HG03432 (cell line): ENCODE measurements around the gene CCND1.

Experiments
- ATAC-seq: cut with Tn5 transposase; IDR thresholded peaks from one replicate; pipeline ENCODE4 v1.9.1; 2021; ENCODE audit warnings: mild to moderate bottlenecking, moderate library complexity; ENCODE audit not compliant: unreplicated experiment

CCND1 gene

DNA sequence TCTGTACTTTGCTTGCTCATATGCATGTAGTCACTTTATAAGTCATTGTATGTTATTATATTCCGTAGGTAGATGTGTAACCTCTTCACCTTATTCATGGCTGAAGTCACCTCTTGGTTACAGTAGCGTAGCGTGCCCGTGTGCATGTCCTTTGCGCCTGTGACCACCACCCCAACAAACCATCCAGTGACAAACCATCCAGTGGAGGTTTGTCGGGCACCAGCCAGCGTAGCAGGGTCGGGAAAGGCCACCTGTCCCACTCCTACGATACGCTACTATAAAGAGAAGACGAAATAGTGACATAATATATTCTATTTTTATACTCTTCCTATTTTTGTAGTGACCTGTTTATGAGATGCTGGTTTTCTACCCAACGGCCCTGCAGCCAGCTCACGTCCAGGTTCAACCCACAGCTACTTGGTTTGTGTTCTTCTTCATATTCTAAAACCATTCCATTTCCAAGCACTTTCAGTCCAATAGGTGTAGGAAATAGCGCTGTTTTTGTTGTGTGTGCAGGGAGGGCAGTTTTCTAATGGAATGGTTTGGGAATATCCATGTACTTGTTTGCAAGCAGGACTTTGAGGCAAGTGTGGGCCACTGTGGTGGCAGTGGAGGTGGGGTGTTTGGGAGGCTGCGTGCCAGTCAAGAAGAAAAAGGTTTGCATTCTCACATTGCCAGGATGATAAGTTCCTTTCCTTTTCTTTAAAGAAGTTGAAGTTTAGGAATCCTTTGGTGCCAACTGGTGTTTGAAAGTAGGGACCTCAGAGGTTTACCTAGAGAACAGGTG, 11.1 kb downstream of the CCND1 start:
- no peak for ATAC-seq

DNA sequence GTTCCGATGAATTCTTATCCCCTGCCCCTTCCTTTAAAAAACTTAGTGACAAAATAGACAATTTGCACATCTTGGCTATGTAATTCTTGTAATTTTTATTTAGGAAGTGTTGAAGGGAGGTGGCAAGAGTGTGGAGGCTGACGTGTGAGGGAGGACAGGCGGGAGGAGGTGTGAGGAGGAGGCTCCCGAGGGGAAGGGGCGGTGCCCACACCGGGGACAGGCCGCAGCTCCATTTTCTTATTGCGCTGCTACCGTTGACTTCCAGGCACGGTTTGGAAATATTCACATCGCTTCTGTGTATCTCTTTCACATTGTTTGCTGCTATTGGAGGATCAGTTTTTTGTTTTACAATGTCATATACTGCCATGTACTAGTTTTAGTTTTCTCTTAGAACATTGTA, 12.0 kb downstream of the CCND1 start:
- no peak for ATAC-seq

DNA sequence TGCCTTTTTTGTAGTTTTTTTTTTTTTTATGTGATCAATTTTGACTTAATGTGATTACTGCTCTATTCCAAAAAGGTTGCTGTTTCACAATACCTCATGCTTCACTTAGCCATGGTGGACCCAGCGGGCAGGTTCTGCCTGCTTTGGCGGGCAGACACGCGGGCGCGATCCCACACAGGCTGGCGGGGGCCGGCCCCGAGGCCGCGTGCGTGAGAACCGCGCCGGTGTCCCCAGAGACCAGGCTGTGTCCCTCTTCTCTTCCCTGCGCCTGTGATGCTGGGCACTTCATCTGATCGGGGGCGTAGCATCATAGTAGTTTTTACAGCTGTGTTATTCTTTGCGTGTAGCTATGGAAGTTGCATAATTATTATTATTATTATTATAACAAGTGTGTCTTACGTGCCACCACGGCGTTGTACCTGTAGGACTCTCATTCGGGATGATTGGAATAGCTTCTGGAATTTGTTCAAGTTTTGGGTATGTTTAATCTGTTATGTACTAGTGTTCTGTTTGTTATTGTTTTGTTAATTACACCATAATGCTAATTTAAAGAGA, 12.5 kb downstream of the CCND1 start:
- no peak for ATAC-seq

DNA sequence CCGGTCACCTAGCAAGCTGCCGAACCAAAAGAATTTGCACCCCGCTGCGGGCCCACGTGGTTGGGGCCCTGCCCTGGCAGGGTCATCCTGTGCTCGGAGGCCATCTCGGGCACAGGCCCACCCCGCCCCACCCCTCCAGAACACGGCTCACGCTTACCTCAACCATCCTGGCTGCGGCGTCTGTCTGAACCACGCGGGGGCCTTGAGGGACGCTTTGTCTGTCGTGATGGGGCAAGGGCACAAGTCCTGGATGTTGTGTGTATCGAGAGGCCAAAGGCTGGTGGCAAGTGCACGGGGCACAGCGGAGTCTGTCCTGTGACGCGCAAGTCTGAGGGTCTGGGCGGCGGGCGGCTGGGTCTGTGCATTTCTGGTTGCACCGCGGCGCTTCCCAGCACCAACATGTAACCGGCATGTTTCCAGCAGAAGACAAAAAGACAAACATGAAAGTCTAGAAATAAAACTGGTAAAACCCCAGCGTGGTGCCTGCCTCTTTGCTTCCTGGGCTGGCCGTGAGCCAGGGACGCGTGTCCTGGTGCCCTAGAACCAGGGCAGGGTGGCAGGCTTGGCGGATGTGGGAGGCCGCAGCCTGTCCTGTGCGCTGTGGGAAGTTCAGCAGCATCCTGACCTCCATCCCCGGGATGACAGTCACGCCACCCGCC, 13.2 kb downstream of the CCND1 start:
- ATAC-seq = no peak

DNA sequence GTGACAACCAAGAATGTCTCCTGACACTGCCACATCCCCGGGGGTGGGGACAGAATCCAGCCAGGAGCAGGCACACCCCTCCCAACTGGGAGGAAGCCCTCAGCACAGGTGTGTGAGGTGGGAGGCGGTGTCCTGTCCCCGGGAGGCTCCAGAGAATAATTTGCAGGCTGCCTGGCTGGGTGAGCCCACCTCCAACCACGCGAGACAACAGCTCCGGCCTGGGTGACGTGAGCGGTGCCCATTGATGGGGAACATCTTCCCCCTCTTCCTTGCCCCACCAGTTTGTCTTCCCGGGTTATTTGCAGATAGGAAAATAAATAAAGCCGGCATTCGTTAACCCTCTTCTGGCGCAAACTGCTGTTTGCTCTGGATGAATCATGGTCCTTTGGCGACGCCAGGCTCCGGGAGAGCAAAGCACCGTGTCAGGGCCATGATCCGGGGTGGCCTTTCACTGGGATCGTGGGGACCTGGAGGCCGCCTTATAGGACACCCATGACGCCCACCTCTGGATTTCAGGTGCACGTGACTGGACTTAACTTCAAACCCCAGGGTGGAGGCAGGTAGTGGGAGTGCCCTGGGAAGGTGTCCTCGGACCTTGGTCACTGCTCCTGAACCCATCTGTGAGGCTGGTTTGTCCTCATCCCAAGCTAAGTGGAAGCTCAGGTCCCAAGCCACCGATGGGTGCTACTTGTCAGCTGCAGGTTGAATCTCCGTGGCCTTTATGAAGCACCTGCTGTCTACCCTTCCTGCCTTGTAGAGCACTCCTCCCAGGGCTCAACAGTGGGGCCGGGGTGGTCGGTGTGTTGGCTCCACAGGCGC, 13.9 kb downstream of the CCND1 start:
- ATAC-seq = no peak

DNA sequence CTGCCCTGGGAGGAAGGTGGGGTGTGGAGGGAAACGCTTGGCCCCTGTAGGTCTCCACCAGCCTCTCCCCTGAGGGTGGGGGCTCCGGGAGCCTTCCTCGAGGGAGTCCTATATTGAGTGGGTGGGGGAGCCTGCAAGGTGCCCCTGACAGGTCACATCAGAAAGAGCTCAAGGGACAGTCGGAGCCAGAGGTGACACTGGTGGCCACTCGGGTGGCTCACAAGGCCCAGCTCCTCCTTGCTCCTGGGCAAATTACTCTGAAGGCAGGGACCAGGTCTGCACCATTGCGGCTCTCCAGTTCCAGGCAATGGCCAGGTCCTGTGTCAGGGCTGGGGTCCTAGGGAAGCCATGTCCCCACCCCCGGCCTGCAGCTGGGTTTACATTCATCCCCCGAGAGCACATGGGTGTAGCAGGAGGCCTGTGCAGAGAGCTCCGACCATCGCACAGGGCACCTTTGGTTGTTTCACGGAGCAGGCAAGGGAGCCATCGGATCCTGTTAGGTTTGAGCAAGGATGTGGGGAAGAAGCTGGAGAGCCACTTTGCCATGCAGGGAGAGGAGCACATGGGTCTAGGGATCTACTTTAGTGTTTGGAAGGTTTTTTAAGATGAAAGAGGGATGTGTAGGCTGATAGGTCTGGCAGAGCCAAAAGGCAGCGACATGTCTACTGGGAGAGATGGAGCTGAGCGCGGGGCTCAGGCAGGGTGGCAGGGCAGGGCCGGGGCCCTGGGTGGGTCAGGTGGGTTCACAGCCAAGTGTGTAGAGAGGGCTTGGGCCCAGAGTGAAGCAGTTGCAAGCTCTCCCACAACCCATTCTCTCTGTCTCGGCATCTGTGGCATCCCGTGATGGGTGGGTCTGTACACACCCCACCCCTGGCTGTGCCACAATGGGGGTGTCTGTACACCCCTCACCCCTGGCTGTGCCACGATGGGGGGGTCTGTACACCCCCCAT, 14.8 kb downstream of the CCND1 start:
- ATAC-seq = no peak

DNA sequence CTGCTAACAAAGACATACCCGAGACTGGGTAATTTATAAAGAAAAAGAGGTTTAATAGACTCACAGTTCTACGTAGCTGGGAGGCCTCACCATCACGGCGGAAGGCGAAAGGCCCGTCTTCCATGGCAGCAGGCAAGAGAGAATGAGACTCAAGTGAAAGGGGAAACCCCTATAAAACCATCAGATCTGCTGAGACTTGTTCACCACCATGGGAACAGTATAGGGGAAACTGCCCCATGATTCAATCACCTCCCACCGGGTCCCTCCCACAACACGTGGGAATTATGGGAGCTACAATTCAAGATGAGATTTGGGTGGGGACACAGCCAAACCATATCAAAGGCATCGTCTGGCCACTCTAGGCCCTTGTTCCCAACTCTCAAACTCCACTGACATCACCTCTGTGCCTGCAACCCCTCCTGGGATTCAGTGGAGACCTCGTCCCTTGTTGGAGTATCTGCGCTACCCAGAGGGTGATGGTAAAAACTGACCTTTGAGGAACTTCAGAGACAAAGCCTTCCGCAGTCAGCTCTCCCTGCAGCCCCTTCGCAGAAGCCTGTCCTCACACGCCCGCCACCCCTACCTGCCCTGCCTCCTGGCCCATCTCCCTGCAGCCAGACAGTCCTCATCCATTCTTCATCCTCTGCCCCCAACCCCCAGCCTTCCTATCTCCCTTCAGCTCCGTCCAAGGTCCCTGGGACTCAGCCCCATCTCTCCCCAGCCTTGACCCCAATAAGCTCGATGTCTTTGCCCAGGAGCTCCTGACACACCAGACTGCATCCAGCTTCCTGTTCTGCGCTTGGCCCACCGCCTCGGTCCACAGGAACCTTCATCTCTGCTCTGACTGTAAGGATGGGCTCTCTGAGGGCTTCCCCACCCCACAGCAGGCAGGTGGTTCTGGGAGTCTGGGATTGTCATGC, 15.8 kb downstream of the CCND1 start:
- ATAC-seq = no peak

DNA sequence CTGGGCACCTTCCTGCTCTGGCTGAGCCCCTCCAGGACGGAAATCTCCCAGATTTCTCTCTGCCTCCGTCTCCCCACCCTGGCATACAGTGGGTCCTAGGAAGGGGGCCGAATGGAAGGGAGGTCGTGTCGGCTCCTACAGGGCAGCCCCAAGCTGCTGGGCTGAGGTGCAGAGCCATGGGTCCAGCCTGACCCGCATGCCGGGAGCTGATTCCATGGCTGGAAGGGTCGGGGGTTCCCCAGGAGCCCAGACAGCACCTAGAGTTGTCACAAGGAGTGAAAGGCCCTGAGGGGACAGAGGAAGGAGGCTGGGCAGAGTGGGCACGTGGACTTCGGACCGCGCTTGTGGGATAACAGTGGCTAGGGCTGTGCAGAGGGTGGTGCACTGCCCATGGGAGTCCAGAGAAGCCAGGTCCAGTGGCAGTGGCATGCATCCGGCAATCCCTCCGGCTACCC, 16.5 kb downstream of the CCND1 start:
- ATAC-seq = no peak

DNA sequence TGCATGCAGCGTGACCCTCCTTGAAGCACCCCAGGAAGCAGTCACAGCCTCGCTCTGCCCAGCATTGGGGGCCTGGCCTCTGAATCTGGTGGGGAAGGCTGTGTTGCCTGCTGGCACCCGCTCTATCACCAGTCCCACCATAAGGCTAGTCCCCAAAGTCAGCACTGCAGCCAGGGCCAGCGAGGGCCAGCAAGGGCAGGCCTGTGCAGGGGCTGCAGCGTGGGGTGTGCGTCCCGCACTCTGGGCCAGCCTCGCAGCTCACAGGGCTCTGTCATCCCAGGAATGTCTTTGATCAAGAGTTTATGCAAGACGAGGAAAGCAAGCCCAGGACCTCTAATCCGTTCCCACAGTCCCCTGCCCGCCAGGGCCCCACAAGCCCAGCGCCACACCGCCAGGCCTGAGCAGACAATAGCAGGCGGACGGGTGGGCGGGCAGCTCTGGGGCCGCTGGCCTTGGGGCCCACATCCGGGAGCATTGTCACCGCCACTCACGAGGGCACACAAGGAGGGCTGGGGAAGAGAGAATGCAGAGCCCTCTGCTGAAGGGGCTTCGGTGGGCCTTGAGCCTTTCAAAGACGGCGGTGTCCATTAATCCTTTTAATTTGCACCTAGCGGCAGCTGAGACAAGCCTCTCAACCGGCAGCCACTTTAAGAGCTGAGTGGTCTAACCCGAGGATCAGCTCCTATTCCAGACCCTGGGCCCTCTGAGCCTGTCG, 17.1 kb downstream of the CCND1 start:
- no peak for ATAC-seq

DNA sequence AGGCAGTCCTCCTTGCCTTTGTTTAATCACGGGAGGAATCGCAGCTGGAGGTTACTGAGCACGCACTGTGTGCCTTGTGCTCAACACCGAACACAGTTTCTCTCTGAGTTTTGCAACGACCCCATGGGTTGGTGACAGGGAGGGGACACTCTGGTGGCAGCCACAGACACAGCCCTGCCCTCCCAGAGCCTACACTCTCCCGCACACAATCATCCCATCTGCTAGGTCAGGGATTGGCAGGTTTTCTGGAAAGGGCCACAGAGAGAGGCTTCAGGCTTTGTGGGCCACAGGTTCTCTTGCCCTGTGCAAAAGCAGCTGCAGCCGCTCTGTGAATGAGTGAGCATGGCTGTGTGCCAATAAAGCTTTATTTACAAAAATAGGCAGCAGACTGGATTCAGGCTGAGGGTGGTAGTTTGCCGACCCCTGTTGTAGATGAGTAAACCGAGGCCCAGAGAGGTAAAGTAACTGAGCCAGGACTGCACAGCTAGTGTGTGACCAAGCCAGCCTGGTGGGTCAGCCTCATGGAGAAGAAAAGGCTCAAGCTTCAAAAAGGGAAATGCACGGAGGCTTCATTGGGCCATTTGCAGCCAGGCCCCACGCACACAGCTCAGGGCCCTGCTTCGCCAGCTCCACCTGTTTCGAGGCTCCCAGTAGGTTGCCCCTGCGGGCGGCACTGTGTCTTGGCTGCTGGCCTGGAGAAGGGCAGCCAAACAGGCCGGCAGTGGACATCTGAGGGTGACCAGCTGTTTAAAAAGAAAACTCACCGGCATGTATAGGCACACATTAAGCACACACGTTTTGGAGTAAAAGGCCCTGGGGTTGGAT, 17.9 kb downstream of the CCND1 start:
- no peak for ATAC-seq

DNA sequence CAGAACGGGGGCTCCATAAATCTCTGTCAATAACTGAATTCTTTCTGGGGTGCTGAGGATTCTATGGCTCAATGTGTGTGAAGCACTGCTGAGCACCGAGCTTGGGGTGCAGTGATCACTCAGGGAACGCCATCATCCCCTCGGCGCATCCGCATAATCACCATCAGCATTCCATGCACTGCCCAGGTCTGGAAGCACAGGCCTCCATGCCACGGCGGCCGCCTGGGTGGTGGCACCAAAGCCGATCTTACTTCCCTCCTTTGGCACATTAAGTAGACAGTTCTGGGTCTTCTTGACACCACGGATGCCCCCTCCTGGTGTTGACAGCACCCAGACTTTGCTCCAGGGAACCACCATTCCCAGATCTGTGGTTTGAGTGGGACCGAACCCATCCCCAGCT, 18.6 kb downstream of the CCND1 start:
- no peak for ATAC-seq

DNA sequence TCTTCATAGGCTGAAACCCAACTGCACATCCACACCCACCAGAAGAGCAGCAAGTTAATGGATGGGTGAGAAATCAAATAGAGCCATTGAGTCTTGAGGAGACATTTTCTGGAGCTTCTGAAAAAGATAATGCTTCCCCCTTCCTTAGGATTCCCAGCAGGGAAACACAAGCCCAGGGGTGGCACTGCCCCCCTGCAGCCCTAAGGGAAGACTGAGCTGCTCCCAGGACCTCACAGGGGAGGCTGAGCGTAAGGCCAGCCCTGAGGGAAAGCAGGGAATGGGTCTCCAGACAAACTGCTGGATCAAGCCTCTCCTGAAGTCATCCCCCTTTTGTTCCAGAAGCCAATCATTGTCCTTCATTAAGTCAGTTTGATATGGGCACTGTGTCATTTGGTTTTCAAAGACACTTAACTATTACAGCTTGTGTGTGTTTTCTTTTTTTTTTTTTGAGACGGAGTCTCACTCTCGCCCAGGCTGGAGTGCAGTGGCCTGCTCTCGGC, 19.1 kb downstream of the CCND1 start:
- ATAC-seq = no peak

DNA sequence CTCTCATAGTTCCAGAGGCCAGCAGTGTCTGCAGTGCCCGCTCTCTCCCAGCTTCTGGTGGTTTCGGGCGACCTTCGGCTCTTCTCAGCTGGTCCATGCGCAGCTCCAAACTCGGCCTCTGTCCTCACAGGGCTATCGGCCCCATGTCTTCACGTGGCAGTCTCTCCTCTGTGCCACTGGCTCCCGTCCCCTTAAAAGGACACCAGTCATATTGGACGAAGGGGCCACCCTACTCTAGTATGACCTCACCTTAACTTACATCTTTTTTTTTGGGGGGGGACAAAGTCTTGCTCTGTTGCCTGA, 20.4 kb downstream of the CCND1 start:
- no peak for ATAC-seq

DNA sequence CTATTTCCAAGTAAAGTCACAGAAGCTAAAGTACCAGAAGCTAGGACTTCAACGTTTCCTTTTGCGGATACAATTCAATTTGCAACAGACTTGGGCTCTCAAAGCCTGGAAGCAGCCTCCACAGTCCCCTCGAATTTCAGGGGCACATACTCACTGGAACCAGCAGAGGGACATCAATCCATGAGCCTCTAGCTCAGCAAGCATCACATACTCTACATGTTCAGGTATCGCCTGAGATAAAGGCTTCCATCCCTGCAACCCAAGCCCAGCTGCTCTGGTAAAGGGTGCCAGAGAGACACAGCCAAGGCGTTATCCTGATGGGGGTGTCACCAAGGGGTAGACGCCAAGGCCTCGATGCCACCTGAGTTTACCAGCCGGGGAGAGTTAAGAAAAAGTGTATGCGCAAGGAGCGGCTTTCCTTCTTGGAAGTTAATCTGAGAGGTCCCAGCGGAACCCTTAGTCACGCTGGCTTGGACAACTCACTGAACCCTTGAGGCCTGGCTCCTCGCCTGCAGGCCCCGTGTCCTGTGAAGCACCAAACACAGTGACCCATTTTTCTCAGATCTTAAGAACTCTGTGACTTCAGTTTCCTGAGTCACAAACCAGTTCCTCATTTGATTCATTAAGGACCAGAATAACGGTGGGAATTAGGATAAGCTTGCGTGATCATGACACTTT, 21.2 kb downstream of the CCND1 start:
- no peak for ATAC-seq

DNA sequence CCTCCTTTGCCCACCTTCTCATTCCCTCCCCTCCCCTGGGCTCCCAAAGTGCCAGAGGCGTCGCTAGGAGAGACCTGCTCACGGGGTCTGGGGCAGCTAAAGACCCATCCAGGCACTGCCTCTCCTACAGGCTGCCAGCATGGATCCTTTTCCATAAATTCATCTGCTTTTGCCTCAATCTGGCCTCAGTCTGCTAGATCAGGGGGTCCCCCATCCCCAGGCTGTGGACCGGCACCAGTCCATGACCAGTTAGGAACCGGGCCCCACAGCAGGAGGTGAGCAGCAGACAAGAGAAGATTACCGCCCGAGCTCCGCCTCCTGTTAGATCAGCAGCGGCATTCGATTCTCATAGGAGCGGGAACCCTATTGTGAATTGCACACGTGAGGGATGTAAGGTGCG, 21.9 kb downstream of the CCND1 start:
- ATAC-seq = no peak

DNA sequence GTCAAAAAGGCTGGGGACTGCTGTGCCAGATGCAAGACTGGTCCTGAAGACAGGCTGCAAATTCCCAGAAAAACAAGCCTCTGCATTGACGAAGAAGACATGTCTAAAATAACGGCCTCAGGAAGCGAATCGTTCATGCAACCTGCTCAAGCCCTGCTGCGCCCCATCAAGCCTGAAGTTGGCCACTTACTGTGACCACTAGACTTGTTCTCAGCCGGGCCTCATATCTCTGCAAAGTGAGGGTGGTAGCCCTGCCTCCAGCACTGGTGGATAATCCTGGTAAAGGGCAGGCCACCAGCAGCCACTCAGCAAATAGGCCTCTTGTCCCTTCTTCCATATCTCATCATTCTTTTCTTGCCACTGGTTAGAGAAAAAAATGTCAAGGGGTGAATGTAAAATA, 22.4 kb downstream of the CCND1 start:
- ATAC-seq = no peak

DNA sequence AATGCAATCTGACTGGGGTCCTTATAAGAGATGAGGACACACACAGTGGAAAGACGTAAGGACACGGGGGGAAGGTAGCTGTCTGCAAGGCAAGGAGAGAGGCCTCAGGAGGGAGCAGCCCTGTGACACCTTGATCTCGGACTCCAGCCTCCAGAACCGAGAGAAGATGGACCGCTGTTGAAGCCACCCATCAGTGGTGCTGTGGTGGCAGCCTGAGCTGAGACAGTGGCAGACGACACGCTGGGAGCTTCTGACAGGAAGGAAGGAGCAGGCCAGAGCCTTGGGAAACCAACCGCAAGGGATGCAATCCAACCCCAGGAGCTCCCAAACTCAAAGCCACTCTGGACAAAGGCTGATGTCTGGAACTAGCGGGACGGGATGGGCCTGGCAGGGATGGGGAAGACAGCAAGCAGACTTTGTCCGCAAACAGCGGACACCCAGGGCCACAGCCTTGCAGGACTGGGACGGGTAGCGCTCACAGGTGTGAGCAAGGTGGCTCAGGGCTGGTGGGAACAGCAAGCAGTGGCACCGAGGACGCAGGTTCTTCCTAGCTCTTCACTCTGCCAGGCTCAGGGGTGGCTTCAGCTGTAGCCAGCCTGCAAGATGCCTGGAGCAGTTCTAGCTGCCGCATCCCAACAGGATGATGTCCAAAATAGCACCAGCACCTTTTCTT, 23.3 kb downstream of the CCND1 start:
- no peak for ATAC-seq
